ENCODE measurements around the gene SMG6.
A peak's percentile ranks its signal among the peaks of the same experiment; 100 is the strongest.
"Not testable (repeated sequence)": the region's sequence is repeated elsewhere in the genome, so short reads cannot be mapped to it uniquely, and the experiment has no call there.

SMG6 gene

DNA sequence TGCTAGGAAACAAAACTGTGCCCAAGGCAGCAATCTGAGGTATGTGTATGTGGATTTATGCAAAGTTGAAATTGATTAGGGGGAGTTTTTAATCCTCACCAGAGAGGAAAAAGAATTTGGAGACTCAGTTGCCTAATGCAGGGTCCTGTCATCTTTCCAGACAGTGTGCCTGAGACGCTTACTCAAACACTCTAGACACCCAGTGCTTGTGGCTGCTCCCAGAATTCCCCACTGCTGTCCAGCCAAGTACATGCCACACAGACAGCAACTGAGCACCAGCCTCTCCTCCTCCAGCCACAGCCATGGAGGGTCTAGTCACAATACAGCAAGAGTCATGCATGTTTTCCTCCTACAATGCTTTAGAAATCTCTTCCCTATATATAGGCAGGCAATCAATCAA is 130.6 kb downstream of the SMG6 start:
- no peaks in the 10 kb centered on the region for H3K27me3 ChIP-seq (ENCODE audit: insufficient read depth, low read depth, severe bottlenecking)
- no peak overlapping the region for H3K27ac ChIP-seq
- H3K4me3 ChIP-seq (ENCODE audit: low read depth, low read length), result no peak overlapping the region
- no peaks in the 10 kb centered on the region for H3K9me3 ChIP-seq (ENCODE audit: severe bottlenecking)
- TF ChIP-seq, protein P1, sequence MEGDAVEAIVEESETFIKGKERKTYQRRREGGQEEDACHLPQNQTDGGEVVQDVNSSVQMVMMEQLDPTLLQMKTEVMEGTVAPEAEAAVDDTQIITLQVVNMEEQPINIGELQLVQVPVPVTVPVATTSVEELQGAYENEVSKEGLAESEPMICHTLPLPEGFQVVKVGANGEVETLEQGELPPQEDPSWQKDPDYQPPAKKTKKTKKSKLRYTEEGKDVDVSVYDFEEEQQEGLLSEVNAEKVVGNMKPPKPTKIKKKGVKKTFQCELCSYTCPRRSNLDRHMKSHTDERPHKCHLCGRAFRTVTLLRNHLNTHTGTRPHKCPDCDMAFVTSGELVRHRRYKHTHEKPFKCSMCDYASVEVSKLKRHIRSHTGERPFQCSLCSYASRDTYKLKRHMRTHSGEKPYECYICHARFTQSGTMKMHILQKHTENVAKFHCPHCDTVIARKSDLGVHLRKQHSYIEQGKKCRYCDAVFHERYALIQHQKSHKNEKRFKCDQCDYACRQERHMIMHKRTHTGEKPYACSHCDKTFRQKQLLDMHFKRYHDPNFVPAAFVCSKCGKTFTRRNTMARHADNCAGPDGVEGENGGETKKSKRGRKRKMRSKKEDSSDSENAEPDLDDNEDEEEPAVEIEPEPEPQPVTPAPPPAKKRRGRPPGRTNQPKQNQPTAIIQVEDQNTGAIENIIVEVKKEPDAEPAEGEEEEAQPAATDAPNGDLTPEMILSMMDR (IDR thresholded peaks at IDR 0.05; ENCODE audit: low read depth, low read length), result no peak
- no peak for DNase-seq
- H3K36me3 ChIP-seq, result peaks cover 37% of the 10 kb centered on the region

DNA sequence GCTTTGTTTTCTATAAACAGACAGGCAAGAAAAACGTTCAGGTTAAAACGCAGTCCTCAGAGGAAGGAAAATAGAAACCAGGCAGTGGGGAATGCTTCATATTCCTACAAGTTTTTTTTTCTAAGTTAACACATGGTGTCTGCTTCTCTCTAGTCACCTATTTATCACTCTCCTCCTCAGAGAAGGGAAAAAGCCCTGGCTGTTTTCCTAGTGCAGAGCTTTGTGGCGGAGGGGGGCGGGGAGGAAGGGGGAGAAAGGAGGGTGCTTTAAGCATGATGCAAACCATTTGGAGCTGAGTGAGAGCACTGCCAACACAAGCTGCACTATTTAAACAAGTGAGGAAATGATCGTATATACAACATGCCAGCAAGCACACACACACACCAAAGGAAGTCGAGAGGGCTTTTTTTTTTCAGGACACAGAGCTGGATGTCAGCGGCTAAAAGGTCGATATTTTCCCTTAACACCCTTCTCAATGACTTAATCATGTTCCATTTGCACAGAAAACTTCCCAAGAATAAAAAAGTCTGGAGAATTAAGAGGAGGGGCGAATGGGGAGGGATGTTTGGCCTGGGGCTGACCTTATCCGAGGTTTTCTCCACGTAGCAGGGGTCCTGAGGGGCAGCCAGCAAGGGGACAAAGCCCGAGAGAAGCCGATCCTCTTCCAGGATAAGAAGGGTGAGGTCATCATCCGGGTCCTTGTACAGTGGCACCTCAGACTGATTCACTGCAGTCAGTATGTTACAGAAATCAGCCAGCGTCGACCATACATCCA is 131.3 kb downstream of the SMG6 start:
- Histone ChIP-seq H3K4me3 (ENCODE audit: low read depth, low read length) (no peak overlapping the region), H3K27me3 (ENCODE audit: insufficient read depth, low read depth, severe bottlenecking) (no peaks in the 10 kb centered on the region), H3K36me3 (peaks cover 35% of the 10 kb centered on the region), H3K9me3 (ENCODE audit: severe bottlenecking) (no peaks in the 10 kb centered on the region), H3K27ac (no peak overlapping the region)
- TF ChIP-seq, protein P1 (IDR thresholded peaks at IDR 0.05; ENCODE audit: low read depth, low read length), result no peak
- DNase-seq, result no peak

DNA sequence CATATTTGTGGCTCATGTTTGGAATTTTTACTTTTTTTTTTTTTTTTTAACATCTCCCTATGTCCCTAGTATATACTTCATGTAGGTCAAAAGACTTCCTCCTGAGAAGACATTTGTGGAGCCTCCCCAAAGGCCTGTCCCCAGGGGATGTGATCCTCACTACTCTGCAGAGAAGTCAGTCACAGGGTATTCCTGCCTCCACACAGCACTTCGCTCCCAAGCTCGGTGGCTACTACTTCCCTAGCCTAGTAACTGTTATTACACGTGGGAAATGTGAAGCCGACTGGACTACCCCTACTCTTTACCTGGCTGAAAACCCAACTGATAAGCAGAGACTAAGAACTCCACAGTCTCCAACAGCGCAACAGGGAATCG is 131.9 kb downstream of the SMG6 start:
- Histone ChIP-seq H3K4me3 (ENCODE audit: low read depth, low read length) (no peak overlapping the region), H3K27ac (no peak overlapping the region), H3K27me3 (ENCODE audit: insufficient read depth, low read depth, severe bottlenecking) (no peaks in the 10 kb centered on the region), H3K9me3 (ENCODE audit: severe bottlenecking) (no peaks in the 10 kb centered on the region), H3K36me3 (peaks cover 31% of the 10 kb centered on the region)
- TF ChIP-seq, protein P1 (IDR thresholded peaks at IDR 0.05; ENCODE audit: low read depth, low read length), result no peak
- no peak for DNase-seq

DNA sequence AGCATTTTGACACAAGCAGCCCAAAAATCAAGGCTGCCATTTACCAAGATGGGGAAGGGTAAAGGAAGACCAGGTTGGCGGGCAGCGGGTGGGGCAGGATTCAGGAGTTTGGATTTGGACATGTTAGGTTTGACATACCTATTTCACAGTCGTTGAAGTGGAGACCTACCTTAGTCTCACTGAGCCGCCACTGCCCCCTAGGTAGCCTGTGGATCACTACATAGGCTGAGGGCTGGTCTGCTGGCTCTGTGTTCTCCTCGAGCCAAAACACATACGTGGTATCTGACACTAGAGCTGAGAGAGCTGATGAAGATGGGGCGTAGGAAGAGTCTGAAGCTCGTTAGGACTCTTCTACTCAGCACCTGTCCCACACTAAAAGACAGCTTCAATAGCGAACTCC is 133.6 kb downstream of the SMG6 start:
- DNase-seq, result peak; percentile 27
- TF ChIP-seq, protein P1 (IDR thresholded peaks at IDR 0.05; ENCODE audit: low read depth, low read length), result peak; percentile 60

GRCh38 chr17:2165723-2166122 is 137.9 kb downstream of the SMG6 start:
- not testable (repeated sequence) for H3K27me3 ChIP-seq (ENCODE audit: insufficient read depth, low read depth, severe bottlenecking); H3K27ac ChIP-seq; H3K9me3 ChIP-seq (ENCODE audit: severe bottlenecking); H3K4me3 ChIP-seq (ENCODE audit: low read depth, low read length); DNase-seq
- peaks cover 35% of the 10 kb centered on the region for H3K36me3 ChIP-seq

More for the DNA sequence above, 133.6 kb downstream of the SMG6 start:
- Histone ChIP-seq H3K4me3 (ENCODE audit: low read depth, low read length) (no peak overlapping the region), H3K27ac (no peak overlapping the region), H3K27me3 (ENCODE audit: insufficient read depth, low read depth, severe bottlenecking) (no peaks in the 10 kb centered on the region), H3K9me3 (ENCODE audit: severe bottlenecking) (no peaks in the 10 kb centered on the region), H3K36me3 (peaks cover 34% of the 10 kb centered on the region)

DNA sequence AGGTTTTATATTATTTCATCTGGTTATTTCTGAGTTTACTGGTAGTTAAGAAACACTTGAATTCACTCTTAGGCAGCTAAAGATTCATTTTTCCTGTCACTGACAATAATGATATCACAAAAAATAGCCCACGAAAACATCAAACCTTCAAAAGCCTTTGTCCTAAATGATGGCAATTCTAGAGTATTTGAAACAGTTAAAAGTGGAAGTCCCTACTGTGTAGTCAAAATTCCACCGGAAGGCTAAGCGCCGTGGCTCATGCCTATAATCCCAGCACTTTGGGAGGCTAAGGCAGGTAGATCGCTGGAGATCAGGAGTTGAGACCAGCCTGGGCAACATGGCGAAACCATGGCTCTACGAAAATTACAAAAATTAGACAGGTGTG is 145.2 kb downstream of the SMG6 start:
- no peaks in the 10 kb centered on the region for H3K9me3 ChIP-seq (ENCODE audit: severe bottlenecking)
- H3K27ac ChIP-seq, result no peak overlapping the region
- H3K4me3 ChIP-seq (ENCODE audit: low read depth, low read length), result no peak overlapping the region
- no peaks in the 10 kb centered on the region for H3K36me3 ChIP-seq
- TF ChIP-seq, protein P1 (IDR thresholded peaks at IDR 0.05; ENCODE audit: low read depth, low read length), result no peak
- H3K27me3 ChIP-seq (ENCODE audit: insufficient read depth, low read depth, severe bottlenecking), result no peaks in the 10 kb centered on the region
- DNase-seq, result no peak
